Measurements from ENCODE around the gene PIGW.

PIGW gene

GRCh38 chr17:36583787-36584186 lies 49.0 kb downstream of the PIGW start:
- no peak overlapping the region for H3K4me3 ChIP-seq (replicated peaks; ENCODE audit: low read depth, low read length)
- DNase-seq (ENCODE audit: extremely low read depth, low read depth): no peak
- TF ChIP-seq, protein P1, sequence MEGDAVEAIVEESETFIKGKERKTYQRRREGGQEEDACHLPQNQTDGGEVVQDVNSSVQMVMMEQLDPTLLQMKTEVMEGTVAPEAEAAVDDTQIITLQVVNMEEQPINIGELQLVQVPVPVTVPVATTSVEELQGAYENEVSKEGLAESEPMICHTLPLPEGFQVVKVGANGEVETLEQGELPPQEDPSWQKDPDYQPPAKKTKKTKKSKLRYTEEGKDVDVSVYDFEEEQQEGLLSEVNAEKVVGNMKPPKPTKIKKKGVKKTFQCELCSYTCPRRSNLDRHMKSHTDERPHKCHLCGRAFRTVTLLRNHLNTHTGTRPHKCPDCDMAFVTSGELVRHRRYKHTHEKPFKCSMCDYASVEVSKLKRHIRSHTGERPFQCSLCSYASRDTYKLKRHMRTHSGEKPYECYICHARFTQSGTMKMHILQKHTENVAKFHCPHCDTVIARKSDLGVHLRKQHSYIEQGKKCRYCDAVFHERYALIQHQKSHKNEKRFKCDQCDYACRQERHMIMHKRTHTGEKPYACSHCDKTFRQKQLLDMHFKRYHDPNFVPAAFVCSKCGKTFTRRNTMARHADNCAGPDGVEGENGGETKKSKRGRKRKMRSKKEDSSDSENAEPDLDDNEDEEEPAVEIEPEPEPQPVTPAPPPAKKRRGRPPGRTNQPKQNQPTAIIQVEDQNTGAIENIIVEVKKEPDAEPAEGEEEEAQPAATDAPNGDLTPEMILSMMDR (IDR thresholded peaks at IDR 0.05; ENCODE audit: low read depth, low read length, missing control alignments): no peak

DNA sequence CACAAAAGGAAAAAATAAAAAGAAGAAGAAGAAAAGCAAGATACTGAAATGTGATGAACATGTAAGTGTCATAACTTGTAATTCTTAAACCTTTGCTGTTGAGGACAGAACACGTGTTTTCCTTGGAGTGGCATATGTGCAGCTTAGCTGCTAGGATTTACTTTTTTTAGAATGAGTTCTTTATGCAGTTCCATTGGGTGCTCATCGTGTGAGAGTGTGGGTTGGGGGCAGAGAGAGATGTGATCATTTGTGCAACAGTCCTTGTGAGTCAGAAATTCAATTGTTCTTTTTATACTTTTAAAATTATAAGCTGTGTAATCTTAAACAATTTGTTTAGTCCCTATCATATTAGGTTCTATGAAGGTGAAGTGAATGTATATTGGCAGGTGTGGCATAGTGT lies 51.4 kb downstream of the PIGW start:
- H3K4me3 ChIP-seq (replicated peaks; ENCODE audit: low read depth, low read length): no peak overlapping the region
- TF ChIP-seq, protein P1 (IDR thresholded peaks at IDR 0.05; ENCODE audit: low read depth, low read length, missing control alignments): no peak
- DNase-seq (ENCODE audit: extremely low read depth, low read depth): no peak

Data from HFF-Myc (cell line).